ENCODE data around the gene BIRC3.
A peak's percentile ranks its signal among the peaks of the same experiment; 100 is the strongest.
"Not testable (repeated sequence)": the region's sequence is repeated elsewhere in the genome, so short reads cannot be mapped to it uniquely, and the experiment has no call there.

Gene BIRC3

DNA sequence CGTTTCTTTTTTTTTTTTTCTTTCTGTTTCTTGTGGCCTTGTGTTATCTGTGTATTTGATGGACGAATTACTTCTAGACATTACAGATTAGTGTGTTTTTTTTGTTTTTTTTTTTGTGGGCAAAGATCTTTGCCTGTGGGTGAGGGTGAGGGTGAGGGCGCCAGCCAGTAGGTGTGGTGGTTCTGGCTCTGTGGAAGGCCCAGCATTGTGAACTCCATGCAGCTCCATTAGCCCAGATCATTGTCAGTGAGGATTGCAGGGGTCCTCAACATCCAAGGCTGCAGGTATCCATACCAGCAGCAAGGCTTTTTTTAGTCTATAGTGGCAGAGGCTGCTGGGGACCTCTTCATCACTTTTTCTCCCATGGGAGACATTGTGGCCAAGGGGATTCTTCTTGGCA, 43.4 kb downstream of the BIRC3 start:
- no peak overlapping the region for H3K9ac ChIP-seq (ENCODE audit: low read length)
- peaks cover 23% of the 10 kb centered on the region for H3K36me3 ChIP-seq (ENCODE audit: control insufficient read depth, low read depth, low read length)
- no peak overlapping the region for H3K27ac ChIP-seq (ENCODE audit: low read length)
- no peaks in the 10 kb centered on the region for H3K4me1 ChIP-seq (ENCODE audit: control insufficient read depth, low read depth, low read length)
- H3K4me3 ChIP-seq (ENCODE audit: low read length) = no peak overlapping the region
- H3K9me3 ChIP-seq (ENCODE audit: control insufficient read depth, low read depth, low read length) = no peaks in the 10 kb centered on the region
- H3K27me3 ChIP-seq (ENCODE audit: control insufficient read depth, insufficient read depth, low read length) = no peaks in the 10 kb centered on the region

DNA sequence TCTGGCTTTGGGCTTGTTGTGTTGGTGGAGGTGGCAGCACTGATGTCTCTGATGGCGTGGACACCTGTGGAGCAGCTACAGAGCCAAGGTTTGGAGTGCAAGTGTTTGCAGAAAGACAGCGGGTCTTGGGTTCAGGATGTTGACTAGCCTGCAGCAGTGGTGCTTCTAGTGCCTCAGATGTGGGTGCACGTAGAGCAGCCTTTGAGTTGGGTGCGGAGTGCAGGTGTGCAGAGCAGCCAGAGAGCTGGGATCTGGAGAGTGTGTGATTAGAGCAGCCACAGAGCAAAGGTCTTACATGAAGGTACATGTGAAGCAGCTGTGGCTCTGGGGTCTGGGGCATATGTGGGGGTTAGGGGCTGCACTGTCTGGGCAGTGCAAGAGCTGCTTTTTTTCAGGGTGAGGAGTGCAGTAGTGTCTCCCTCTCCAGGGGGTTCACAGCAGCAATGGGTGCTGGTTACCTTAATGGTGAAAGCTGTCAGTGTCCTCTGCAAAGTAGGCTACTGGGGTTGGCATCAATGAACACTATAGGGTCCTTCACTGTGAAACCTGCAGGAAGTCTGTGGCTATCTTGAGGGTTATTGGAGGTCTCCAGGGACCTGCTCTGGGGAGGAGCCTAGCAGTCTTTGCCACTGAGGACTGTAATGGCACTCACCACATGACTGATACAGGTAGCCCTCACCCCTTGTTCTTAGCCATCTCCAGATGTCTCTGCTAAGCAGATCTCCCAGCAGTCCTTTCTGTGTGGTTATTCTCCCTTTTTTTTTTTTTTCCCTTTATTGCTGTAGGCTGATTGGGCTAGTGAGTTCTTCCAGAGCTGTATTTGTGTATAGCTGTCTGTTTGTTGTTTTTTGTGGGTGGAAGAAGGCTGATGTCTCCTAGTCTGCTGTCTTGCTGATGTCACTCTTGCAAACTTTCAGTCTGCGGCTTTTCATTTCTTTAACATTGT, 44.1 kb downstream of the BIRC3 start:
- peaks cover 28% of the 10 kb centered on the region for H3K36me3 ChIP-seq (ENCODE audit: control insufficient read depth, low read depth, low read length)

DNA sequence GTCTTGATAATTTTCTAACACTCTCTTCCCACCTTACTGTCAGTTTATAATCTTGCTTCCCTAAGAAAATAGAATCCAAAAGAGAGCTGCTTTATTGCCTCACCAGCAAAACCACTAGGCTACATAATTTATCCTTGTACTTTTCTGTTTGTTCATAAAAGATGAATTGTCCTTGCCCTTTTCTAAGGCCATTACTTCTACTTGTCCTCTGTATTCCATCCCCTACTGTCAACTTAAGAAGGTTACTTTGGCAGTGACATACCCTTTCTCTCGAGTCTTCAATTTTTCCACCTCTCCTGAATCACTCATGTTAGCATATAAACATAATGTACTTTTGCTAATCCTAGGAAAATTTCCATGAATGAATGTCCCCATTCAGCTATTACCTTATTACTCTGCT, 47.7 kb downstream of the BIRC3 start:
- Histone ChIP-seq H3K36me3 (ENCODE audit: control insufficient read depth, low read depth, low read length) (peaks cover 43% of the 10 kb centered on the region), H3K27me3 (ENCODE audit: control insufficient read depth, insufficient read depth, low read length) (no peaks in the 10 kb centered on the region), H3K4me3 (ENCODE audit: low read length) (no peak overlapping the region), H3K27ac (ENCODE audit: low read length) (no peak overlapping the region), H3K4me1 (ENCODE audit: control insufficient read depth, low read depth, low read length) (no peaks in the 10 kb centered on the region), H3K9ac (ENCODE audit: low read length) (no peak overlapping the region), H3K9me3 (ENCODE audit: control insufficient read depth, low read depth, low read length) (no peaks in the 10 kb centered on the region)

More for the DNA sequence above, 44.1 kb downstream of the BIRC3 start:
- Histone ChIP-seq H3K4me1 (ENCODE audit: control insufficient read depth, low read depth, low read length) (no peaks in the 10 kb centered on the region), H3K27me3 (ENCODE audit: control insufficient read depth, insufficient read depth, low read length) (no peaks in the 10 kb centered on the region), H3K9ac (ENCODE audit: low read length) (no peak overlapping the region), H3K9me3 (ENCODE audit: control insufficient read depth, low read depth, low read length) (no peaks in the 10 kb centered on the region), H3K4me3 (ENCODE audit: low read length) (no peak overlapping the region), H3K27ac (ENCODE audit: low read length) (no peak overlapping the region)

DNA sequence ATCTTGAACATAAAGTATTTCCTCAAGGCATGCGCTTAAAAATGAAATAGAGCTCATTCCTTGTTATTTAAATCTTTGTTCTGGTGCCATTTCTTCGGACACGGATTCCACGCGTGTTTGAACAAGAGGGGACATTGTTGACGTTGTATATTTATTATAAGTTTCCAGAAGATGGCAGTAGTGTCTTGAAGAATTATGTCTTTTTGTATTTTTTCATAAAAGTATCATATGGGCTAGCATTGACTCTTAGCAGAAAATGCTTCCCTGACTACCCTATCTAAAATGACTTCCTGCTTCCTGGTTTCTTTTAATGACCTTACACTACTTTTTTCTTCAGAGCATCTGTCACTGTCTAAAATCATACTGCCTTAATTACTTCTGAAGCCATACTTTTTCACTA, 50.1 kb downstream of the BIRC3 start:
- no peak overlapping the region for H3K27ac ChIP-seq (ENCODE audit: low read length)
- H3K9ac ChIP-seq (ENCODE audit: low read length) = no peak overlapping the region
- no peak overlapping the region for H3K4me3 ChIP-seq (ENCODE audit: low read length)
- H3K4me1 ChIP-seq (ENCODE audit: control insufficient read depth, low read depth, low read length) = no peaks in the 10 kb centered on the region
- H3K36me3 ChIP-seq (ENCODE audit: control insufficient read depth, low read depth, low read length) = peaks cover 40% of the 10 kb centered on the region
- no peaks in the 10 kb centered on the region for H3K27me3 ChIP-seq (ENCODE audit: control insufficient read depth, insufficient read depth, low read length)
- H3K9me3 ChIP-seq (ENCODE audit: control insufficient read depth, low read depth, low read length) = no peaks in the 10 kb centered on the region

DNA sequence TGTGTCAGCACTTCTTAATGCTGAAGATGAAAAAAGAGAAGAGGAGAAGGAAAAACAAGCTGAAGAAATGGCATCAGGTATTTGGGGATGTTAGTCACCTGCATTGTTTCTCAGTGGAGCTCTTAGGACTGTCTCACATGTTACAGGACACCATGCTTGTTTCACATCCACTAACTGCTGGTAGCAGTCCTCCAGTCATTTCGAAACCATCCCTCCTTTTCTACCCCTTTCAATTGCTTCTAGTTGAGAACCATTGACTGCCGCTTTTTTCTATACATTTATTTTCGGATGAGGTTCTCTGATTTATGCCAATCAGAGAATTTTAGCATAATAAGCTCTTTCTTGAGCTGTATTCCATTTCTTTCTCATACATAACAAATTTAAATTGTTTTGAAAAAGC, 51.2 kb downstream of the BIRC3 start:
- H3K4me1 ChIP-seq (ENCODE audit: control insufficient read depth, low read depth, low read length) = no peaks in the 10 kb centered on the region
- no peaks in the 10 kb centered on the region for H3K27me3 ChIP-seq (ENCODE audit: control insufficient read depth, insufficient read depth, low read length)
- H3K27ac ChIP-seq (ENCODE audit: low read length) = no peak overlapping the region
- peaks cover 34% of the 10 kb centered on the region for H3K36me3 ChIP-seq (ENCODE audit: control insufficient read depth, low read depth, low read length)
- no peaks in the 10 kb centered on the region for H3K9me3 ChIP-seq (ENCODE audit: control insufficient read depth, low read depth, low read length)
- no peak overlapping the region for H3K4me3 ChIP-seq (ENCODE audit: low read length)
- H3K9ac ChIP-seq (ENCODE audit: low read length) = no peak overlapping the region

DNA sequence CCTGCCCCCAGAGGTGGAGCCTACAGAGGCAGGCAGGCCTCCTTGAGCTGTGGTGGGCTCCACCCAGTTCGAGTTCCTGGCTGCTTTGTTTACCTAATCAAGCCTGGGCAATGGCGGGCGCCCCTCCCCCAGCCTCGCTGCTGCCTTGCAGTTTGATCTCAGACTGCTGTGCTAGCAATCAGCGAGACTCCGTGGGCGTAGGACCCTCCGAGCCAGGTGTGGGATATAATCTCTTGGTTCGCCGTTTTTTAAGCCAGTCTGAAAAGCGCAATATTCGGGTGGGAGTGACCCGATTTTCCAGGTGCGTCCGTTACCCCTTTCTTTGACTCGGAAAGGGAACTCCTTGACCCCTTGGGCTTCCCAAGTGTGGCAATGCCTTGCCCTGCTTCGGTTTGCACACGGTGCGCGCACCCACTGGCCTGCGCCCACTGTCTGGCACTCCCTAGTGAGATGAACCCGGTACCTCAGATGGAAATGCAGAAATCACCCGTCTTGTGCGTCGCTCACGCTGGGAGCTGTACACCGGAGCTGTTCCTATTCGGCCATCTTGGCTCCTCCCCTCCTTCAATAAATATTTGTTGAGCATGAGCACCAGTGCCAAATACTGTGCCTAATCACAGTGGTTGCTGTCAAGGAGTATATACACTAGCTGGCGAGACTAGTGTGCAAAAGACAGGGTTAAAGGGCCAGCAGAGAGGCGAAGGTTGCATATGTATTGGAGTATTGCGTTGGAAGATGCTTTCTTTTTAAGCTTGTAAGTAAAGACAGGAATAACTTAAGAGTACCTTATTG, 57.5 kb downstream of the BIRC3 start:
- not testable (repeated sequence) for H3K4me1 ChIP-seq (ENCODE audit: control insufficient read depth, low read depth, low read length); H3K27me3 ChIP-seq (ENCODE audit: control insufficient read depth, insufficient read depth, low read length); H3K9me3 ChIP-seq (ENCODE audit: control insufficient read depth, low read depth, low read length)
- H3K4me3 ChIP-seq (ENCODE audit: low read length) = peak overlapping the region; percentile 56
- peaks cover 12% of the 10 kb centered on the region for H3K36me3 ChIP-seq (ENCODE audit: control insufficient read depth, low read depth, low read length)
- H3K27ac ChIP-seq (ENCODE audit: low read length) = peak overlapping the region; percentile 69
- H3K9ac ChIP-seq (ENCODE audit: low read length) = peak overlapping the region; percentile 68

DNA sequence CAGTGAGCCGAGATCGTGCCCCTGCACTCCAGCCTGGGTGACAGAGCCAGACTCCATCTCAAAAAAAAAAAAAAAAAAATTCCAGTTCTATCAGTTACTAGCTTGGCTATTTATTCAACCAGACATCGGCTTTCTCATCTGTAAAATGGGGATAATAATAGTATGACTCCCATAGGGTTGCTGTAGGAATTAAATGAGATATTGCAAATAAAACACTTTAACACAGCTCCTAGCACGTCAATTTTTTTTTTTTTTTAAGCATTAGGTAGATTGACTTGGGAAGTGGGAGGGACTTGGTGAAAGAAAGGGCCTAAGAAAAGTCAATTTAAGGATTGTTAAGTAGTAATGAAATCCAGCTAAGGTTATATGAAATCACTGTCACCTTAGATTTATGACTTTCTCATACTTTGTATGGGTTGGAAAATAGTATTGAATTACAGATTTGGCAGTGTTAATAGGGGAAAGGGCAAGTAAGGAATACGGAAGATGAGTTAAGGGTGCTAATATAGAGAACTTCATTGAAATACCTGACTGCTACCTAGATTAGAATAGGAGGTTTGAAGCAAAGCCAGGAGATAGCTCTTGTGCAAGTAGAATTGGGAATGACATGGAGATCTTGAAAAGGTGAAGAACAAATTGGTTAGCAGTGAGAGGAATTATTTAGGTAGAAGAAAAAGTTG, 58.6 kb downstream of the BIRC3 start:
- Histone ChIP-seq H3K27ac (ENCODE audit: low read length) (no peak overlapping the region), H3K27me3 (ENCODE audit: control insufficient read depth, insufficient read depth, low read length) (no peaks in the 10 kb centered on the region), H3K4me1 (ENCODE audit: control insufficient read depth, low read depth, low read length) (peaks cover 4% of the 10 kb centered on the region), H3K36me3 (ENCODE audit: control insufficient read depth, low read depth, low read length) (peaks cover 17% of the 10 kb centered on the region), H3K9me3 (ENCODE audit: control insufficient read depth, low read depth, low read length) (no peaks in the 10 kb centered on the region), H3K4me3 (ENCODE audit: low read length) (no peak overlapping the region), H3K9ac (ENCODE audit: low read length) (no peak overlapping the region)

DNA sequence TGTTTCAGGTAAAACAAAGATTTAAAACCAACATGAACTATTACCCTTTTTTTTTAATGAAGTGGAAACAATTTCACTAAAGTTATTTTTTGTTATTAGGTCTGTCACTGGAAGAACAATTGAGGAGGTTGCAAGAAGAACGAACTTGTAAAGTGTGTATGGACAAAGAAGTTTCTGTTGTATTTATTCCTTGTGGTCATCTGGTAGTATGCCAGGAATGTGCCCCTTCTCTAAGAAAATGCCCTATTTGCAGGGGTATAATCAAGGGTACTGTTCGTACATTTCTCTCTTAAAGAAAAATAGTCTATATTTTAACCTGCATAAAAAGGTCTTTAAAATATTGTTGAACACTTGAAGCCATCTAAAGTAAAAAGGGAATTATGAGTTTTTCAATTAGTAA, 60.6 kb downstream of the BIRC3 start:
- no peaks in the 10 kb centered on the region for H3K9me3 ChIP-seq (ENCODE audit: control insufficient read depth, low read depth, low read length)
- peaks cover 4% of the 10 kb centered on the region for H3K4me1 ChIP-seq (ENCODE audit: control insufficient read depth, low read depth, low read length)
- no peaks in the 10 kb centered on the region for H3K27me3 ChIP-seq (ENCODE audit: control insufficient read depth, insufficient read depth, low read length)
- H3K4me3 ChIP-seq (ENCODE audit: low read length) = no peak overlapping the region
- no peak overlapping the region for H3K9ac ChIP-seq (ENCODE audit: low read length)
- H3K36me3 ChIP-seq (ENCODE audit: control insufficient read depth, low read depth, low read length) = peaks cover 17% of the 10 kb centered on the region
- no peak overlapping the region for H3K27ac ChIP-seq (ENCODE audit: low read length)

DNA sequence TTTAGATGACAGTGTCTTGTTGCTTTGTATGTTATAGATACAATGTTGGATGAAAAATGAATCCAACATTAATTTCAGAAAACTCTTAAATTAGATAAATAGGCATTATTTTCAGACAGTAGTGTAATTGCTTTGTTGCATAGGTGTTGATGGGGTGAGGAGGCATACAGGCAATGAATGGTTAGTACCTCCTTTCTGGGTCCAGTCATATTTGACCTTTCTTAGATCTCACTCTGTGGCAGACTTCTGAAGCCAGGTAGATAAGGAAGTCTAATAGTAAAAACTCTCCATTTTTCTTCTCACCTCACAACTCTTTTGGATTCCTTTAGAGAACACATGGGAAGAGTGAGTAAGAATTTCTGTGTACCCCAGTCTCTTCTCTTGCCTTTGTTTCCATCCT, 61.5 kb downstream of the BIRC3 start:
- no peak overlapping the region for H3K27ac ChIP-seq (ENCODE audit: low read length)
- no peaks in the 10 kb centered on the region for H3K9me3 ChIP-seq (ENCODE audit: control insufficient read depth, low read depth, low read length)
- no peak overlapping the region for H3K4me3 ChIP-seq (ENCODE audit: low read length)
- peaks cover 17% of the 10 kb centered on the region for H3K36me3 ChIP-seq (ENCODE audit: control insufficient read depth, low read depth, low read length)
- no peaks in the 10 kb centered on the region for H3K27me3 ChIP-seq (ENCODE audit: control insufficient read depth, insufficient read depth, low read length)
- no peak overlapping the region for H3K9ac ChIP-seq (ENCODE audit: low read length)
- H3K4me1 ChIP-seq (ENCODE audit: control insufficient read depth, low read depth, low read length) = peaks cover 4% of the 10 kb centered on the region

DNA sequence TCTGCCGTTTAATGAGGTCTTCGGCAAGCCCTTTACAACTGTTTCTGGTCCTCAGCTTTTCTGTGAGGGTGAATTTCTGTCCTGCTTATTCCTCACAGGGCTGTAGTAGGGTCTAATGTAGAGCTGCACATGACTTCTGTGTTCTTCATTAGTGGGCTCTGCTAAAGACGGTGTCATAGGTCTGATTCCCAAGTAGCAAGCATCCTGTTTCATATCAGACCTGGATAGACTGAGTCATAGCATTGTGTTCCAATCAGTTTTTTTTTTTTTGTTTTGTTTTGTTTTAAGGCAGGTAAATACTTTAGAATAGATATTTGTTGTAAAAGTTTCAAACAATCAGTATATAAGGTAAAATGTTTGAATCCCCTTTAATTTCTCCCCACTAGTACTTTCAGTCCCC, 65.1 kb downstream of the BIRC3 start:
- no peaks in the 10 kb centered on the region for H3K9me3 ChIP-seq (ENCODE audit: control insufficient read depth, low read depth, low read length)
- H3K4me1 ChIP-seq (ENCODE audit: control insufficient read depth, low read depth, low read length) = no peaks in the 10 kb centered on the region
- H3K4me3 ChIP-seq (ENCODE audit: low read length) = no peak overlapping the region
- H3K36me3 ChIP-seq (ENCODE audit: control insufficient read depth, low read depth, low read length) = peaks cover 15% of the 10 kb centered on the region
- H3K9ac ChIP-seq (ENCODE audit: low read length) = no peak overlapping the region
- no peak overlapping the region for H3K27ac ChIP-seq (ENCODE audit: low read length)
- no peaks in the 10 kb centered on the region for H3K27me3 ChIP-seq (ENCODE audit: control insufficient read depth, insufficient read depth, low read length)

DNA sequence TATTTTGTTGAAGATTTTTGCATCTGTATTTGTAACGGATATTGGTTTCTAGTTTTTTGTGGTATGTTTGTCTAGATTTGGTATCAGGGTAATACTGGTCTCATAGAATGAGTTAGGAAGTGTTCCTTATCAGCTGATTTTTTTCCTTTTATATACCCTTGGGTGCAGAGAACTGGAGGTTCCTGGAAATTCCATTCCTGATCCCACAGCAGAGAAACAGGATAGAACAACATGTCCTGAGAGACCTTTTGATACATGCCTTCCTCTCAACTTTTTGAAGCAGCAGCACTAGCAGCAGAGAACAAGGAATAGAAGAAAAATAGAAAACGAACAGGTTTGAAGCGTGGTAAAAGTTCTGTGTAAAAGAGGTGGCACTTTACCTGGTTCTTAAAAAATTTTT, 66.6 kb downstream of the BIRC3 start:
- no peak overlapping the region for H3K27ac ChIP-seq (ENCODE audit: low read length)
- no peaks in the 10 kb centered on the region for H3K27me3 ChIP-seq (ENCODE audit: control insufficient read depth, insufficient read depth, low read length)
- H3K36me3 ChIP-seq (ENCODE audit: control insufficient read depth, low read depth, low read length) = peaks cover 4% of the 10 kb centered on the region
- no peak overlapping the region for H3K9ac ChIP-seq (ENCODE audit: low read length)
- no peaks in the 10 kb centered on the region for H3K4me1 ChIP-seq (ENCODE audit: control insufficient read depth, low read depth, low read length)
- H3K9me3 ChIP-seq (ENCODE audit: control insufficient read depth, low read depth, low read length) = no peaks in the 10 kb centered on the region
- H3K4me3 ChIP-seq (ENCODE audit: low read length) = no peak overlapping the region
